Testis (tissue), 2 donors: ENCODE results near the gene HOXC9.

Experiments
- POLR2A ChIP-seq: fragments of 450-650 bp; IDR thresholded peaks from one replicate; pipeline ENCODE4 v1.6.1; 2017; ENCODE audit warnings: antibody characterized with exemption, mild to moderate bottlenecking, moderate library complexity
- TF ChIP-seq, protein P1 (sequence below), 3 experiments: fragments of 450-650 bp in 2 of 3; fragments of 200-600 bp in 1 of 3; sonication (generic) in 1 of 3; IDR thresholded peaks; one replicate each; pipeline ENCODE4 v1.5.1; 2016 to 2019; ENCODE audit warnings: antibody characterized with exemption in 3 of 3, mild to moderate bottlenecking in 2 of 3, moderate library complexity in 1 of 3

DNA sequence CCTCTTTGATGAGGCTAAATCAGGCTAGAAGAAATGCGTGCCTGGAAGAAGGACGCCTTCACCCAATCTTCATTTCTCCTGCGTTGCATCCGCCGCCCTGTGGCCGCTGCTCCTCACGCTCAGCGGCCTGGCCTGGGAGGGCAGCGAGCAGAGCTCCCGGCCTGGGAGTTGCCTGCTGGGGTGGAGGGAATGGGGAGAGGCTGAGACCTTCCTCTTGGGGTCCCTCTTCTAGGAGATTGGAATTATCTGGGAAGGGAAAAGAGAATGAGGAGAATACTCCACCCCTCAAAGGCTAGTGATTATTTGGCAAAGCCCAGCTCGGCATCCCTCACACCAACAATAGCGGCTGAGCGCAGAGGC, 47.6 kb upstream of the HOXC9 start:
- TF ChIP-seq, protein P1, sequence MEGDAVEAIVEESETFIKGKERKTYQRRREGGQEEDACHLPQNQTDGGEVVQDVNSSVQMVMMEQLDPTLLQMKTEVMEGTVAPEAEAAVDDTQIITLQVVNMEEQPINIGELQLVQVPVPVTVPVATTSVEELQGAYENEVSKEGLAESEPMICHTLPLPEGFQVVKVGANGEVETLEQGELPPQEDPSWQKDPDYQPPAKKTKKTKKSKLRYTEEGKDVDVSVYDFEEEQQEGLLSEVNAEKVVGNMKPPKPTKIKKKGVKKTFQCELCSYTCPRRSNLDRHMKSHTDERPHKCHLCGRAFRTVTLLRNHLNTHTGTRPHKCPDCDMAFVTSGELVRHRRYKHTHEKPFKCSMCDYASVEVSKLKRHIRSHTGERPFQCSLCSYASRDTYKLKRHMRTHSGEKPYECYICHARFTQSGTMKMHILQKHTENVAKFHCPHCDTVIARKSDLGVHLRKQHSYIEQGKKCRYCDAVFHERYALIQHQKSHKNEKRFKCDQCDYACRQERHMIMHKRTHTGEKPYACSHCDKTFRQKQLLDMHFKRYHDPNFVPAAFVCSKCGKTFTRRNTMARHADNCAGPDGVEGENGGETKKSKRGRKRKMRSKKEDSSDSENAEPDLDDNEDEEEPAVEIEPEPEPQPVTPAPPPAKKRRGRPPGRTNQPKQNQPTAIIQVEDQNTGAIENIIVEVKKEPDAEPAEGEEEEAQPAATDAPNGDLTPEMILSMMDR (IDR thresholded peaks at IDR 0.05), result no peak
- no peak for TF ChIP-seq POLR2A
